AG09319 (cell line): Measurements from ENCODE around the gene ATP6V0D1.

ENCODE experiments used
- DNase-seq: peaks from one replicate; pipeline ENCODE4 v3.0.0-alpha.2; 2010; ENCODE audit warnings: low read depth; ENCODE audit errors: extremely low read depth
- TF ChIP-seq, protein P1 (sequence below): IDR thresholded peaks from 2 replicates; pipeline ENCODE4 v1.5.1; 2011; ENCODE audit warnings: low read depth, mild to moderate bottlenecking, inconsistent platforms, low read length, moderate library complexity

The ATP6V0D1 gene

DNA sequence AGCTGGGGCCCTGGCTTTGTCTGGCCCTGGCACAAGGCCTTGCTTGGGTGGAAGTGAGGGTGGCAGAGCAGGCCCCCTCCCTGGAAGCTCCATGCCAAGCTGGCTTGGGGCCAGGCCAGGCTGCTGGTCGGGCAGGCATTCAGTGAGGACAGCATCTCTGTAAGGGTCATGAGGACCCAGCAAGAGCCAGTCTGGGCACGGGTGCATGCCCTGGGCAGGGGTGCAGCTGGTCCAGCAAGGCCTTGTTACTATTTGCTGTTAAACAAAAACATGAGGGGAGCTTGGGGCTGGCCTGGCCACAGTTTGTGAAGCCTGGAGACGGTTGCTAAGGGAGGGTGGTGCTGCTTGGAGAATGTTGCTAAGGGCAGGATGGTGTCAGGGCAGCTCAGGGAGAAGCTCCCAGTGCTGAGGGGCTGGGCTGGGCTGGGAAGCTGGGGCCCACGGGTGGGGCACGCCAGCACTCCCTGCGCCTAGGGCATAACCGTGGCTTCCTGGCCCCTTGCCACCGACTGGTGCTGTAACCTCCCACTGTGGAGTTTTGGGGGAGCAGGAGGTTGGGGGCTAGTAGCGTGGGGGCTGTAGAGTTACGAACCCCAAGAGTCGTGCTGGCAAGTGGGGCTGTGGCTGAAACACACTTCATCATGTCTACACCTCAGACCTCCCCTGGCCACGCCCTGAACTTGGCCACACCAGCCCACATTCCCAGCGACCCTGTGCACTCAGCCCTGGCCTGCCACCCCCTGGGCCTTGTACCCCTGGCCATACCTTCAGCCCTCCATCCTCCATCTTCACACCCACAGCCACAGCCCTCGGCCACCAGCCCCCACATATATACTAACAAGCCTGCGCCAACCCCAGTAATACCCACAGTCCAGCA is 89.3 kb downstream of the ATP6V0D1 start:
- TF ChIP-seq, protein P1, sequence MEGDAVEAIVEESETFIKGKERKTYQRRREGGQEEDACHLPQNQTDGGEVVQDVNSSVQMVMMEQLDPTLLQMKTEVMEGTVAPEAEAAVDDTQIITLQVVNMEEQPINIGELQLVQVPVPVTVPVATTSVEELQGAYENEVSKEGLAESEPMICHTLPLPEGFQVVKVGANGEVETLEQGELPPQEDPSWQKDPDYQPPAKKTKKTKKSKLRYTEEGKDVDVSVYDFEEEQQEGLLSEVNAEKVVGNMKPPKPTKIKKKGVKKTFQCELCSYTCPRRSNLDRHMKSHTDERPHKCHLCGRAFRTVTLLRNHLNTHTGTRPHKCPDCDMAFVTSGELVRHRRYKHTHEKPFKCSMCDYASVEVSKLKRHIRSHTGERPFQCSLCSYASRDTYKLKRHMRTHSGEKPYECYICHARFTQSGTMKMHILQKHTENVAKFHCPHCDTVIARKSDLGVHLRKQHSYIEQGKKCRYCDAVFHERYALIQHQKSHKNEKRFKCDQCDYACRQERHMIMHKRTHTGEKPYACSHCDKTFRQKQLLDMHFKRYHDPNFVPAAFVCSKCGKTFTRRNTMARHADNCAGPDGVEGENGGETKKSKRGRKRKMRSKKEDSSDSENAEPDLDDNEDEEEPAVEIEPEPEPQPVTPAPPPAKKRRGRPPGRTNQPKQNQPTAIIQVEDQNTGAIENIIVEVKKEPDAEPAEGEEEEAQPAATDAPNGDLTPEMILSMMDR = no peak
- no peak for DNase-seq

DNA sequence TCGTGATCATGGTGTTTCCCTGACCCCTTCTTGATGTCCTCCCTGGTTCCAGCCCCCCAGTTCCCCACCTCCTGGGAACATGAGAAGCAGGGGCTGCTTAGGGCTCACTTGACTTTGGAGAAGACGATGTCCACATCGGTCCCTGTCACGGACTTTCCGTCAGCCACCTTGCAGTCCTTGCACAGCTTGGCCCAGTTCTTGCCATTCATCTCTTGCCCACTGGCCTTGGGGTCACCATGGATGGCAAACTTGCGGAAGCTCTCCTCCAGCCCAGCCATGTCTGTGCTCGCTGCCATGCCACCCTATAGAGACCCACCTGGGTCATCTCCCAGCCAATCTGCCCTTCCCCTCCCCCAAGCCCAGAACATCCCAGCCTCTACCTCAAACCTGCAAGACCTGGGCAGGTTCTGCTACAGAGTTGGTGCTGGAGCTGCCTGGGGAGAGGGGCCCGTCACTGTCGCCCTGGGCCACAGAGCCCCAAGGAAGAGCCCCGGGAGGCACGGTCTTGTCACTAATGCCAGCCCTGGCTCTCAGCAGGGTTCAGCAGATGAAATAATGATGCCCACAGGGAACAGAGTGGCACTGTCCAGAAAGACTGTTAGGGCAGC is 90.0 kb downstream of the ATP6V0D1 start:
- DNase-seq = no peak
- TF ChIP-seq, protein P1 = no peak

DNA sequence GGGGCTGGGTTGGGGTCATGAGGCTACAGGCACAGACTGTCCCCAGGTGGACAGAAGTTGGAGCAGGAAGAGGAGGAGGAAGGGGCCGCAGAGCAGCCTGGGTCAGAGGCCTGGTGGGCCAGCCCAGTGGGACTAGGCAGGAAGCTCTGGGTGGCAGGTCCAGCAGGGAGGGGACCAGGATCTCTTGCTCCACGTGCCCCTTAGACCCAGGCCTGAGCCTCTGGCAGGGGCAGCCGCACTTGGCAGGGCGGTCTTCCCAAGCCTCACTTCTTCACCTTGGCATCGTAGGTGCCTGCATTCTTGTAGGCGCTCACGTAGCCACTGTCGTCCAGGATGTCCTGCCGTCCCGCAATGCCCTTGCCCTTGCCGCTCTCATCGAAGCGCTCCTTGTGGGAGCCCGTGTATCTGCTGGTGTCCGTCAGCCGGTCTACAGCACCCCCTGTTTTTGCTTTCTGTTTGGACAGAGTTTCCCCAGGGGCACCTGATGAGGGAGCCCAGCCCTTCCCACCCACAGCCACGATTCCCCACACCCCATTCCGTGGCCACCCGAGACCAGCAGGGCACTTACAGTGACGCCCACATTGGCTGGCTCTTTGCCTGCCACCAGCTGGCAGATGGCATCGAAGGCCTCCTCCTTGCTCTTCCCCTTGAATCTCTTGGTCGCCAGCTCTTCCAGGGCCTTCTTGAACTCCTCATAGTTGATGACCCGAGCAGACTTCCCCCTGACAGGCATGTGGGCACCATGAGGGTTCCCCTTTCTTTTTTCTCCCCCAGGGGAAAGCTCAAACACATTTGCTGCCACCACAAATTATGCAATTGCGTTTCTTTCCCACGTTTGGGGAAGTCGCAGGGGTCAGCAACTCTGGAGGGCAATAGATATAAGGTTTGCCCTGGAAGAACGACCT is 90.8 kb downstream of the ATP6V0D1 start:
- TF ChIP-seq, protein P1 = no peak
- no peak for DNase-seq

DNA sequence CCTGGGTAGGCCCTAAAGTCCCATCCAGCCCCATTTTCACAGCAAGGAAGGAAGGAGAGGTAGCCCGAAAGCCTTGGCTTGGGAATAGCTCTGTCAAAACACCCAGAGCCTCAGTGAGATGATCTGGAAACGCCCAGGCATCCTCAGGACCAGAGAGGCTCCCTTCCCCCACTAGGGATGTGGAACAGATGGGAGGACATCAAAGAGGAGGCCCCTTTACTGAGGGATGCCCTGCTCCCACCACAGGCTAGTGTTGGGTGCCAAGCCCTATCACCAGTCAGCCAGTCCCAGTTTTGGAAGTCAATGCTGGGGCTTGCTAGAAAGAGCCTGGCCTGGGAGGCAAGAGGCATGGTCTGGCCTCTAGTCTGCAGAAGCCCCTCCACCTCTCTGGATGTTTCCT is 92.4 kb downstream of the ATP6V0D1 start:
- no peak for DNase-seq
- TF ChIP-seq, protein P1 = no peak

DNA sequence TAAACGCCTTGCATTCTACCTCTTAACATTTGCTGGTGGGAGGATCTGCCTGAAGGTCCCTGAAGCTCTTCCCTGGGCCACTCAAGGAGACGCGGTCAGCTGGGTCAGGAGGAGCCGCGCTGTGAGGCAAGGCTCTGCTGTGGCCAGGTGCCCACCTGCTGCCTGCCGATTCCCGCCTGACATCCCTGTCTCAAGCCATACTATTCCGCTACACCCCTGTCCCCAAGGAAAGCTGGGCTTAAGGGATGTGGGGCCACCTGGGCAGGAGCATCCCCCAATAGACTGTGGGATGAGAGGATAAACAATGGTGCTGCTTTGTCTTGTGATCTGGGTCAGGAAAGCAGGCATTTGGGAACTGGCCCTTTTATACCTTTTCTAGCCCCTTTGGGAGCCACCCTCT is 92.8 kb downstream of the ATP6V0D1 start:
- DNase-seq = no peak
- TF ChIP-seq, protein P1 = no peak
